Bronchial epithelial cell (primary cell): ENCODE data around the gene CFAP74. TPM values are rescaled to one million over a fixed set of nuclear protein-coding genes. Genes with fewer than 3 reads are reported as not detected.
"Not testable (repeated sequence)": the region's sequence is repeated elsewhere in the genome, so short reads cannot be mapped to it uniquely, and the experiment has no call there.

Source experiments
- DNase-seq: peaks from one replicate; pipeline ENCODE4 v3.0.0-alpha.2; 2010; ENCODE audit warnings: low read depth
- FAIRE-seq: peaks from 2 replicates; lab custom pipeline; 2011; peaks lifted over from hg19 to GRCh38; lab: Jason Lieb, UNC
- H3K27me3 ChIP-seq: 2 replicates; pipeline ENCODE4 v1.5.1; 2011; ENCODE audit warnings: low read length; ENCODE audit not compliant: control insufficient read depth, insufficient read depth
- H3K36me3 ChIP-seq: 2 replicates; pipeline ENCODE4 v1.5.1; 2011; ENCODE audit warnings: low read length; ENCODE audit not compliant: control insufficient read depth, insufficient read depth
- H3K4me3 ChIP-seq: 2 replicates; pipeline ENCODE4 v1.5.1; 2011; ENCODE audit warnings: mild to moderate bottlenecking, low read depth, low read length, control low read depth
- CTCF ChIP-seq: IDR thresholded peaks from 2 replicates; pipeline ENCODE4 v1.5.1; 2011; ENCODE audit warnings: mild to moderate bottlenecking, moderate library complexity, low read length, control low read depth, inconsistent platforms; ENCODE audit not compliant: insufficient read depth, severe bottlenecking
- total RNA-seq: library from RNA; depleted of rRNA; stranded (reverse); fragments of >200 nt; gene quantifications from 2 replicates; pipeline ENCODE4 v1.2.1, GENCODE V29; 2014

Gene CFAP74
- total RNA-seq, 1 donor from 2014 or later = not detected

GRCh38 chr1:1987142-1987510, 16.5 kb downstream of the CFAP74 start:
- Histone ChIP-seq H3K27me3 (no peaks in the 10 kb centered on the region), H3K4me3 (no peak overlapping the region), H3K36me3 (no peaks in the 10 kb centered on the region)
- FAIRE-seq = no peak
- TF ChIP-seq CTCF = no peak
- no peak for DNase-seq

- TF ChIP-seq CTCF = no peak
- Histone ChIP-seq H3K36me3 (no peaks in the 10 kb centered on the region), H3K4me3 (no peak overlapping the region), H3K27me3 (no peaks in the 10 kb centered on the region)
- DNase-seq (no peak), FAIRE-seq (no peak)
Observed at GRCh38 chr1:1986451-1987141, 17.0 kb downstream of the CFAP74 start.

- no peak overlapping the region for H3K4me3 ChIP-seq
- no peak for DNase-seq
- H3K27me3 ChIP-seq = no peaks in the 10 kb centered on the region
- TF ChIP-seq CTCF = no peak
- FAIRE-seq = no peak
- no peaks in the 10 kb centered on the region for H3K36me3 ChIP-seq
Observed at GRCh38 chr1:1985375-1986050, 18.1 kb downstream of the CFAP74 start.

- no peak for DNase-seq
- Histone ChIP-seq H3K36me3 (no peaks in the 10 kb centered on the region), H3K27me3 (no peaks in the 10 kb centered on the region), H3K4me3 (no peak overlapping the region)
- no peak for FAIRE-seq
- no peak for TF ChIP-seq CTCF
Observed at GRCh38 chr1:1984560-1985070, 19.0 kb downstream of the CFAP74 start.

GRCh38 chr1:1982379-1983232, 21.0 kb downstream of the CFAP74 start:
- DNase-seq (no peak), FAIRE-seq (no peak)
- H3K27me3 ChIP-seq = no peaks in the 10 kb centered on the region
- H3K4me3 ChIP-seq = no peak overlapping the region
- no peak for TF ChIP-seq CTCF
- no peaks in the 10 kb centered on the region for H3K36me3 ChIP-seq

GRCh38 chr1:1981631-1982327, 21.8 kb downstream of the CFAP74 start:
- not testable (repeated sequence) for H3K4me3 ChIP-seq, DNase-seq, FAIRE-seq, H3K36me3 ChIP-seq, H3K27me3 ChIP-seq
